Esophagus muscularis mucosa (tissue), 3 donors: Measurements from ENCODE around the gene TOLLIP.

ENCODE experiments used
- CTCF ChIP-seq, 3 experiments: fragments of 200-600 bp in 2 of 3; fragments of 450-650 bp in 1 of 3; sonication (generic) in 2 of 3; IDR thresholded peaks; one replicate each; pipeline ENCODE4 v1.5.1; 2017 to 2019; ENCODE audit warnings: antibody characterized with exemption in 3 of 3, mild to moderate bottlenecking in 2 of 3, moderate library complexity in 1 of 3
- POLR2A ChIP-seq: fragments of 450-650 bp; IDR thresholded peaks from one replicate; pipeline ENCODE4 v1.6.1; 2017; ENCODE audit warnings: antibody characterized with exemption, moderate library complexity, mild to moderate bottlenecking, low read depth

GRCh38 chr11:1338201-1339065, 29.0 kb upstream of the TOLLIP start:
- TF ChIP-seq CTCF (IDR thresholded peaks at IDR 0.05) (no peak), POLR2A (no peak)
